NCI-H460 (cell line): ENCODE results near the gene ENTPD1. TPM values are rescaled to one million over a fixed set of nuclear protein-coding genes. Genes with fewer than 3 reads are reported as not detected.
"Not testable (repeated sequence)": the region's sequence is repeated elsewhere in the genome, so short reads cannot be mapped to it uniquely, and the experiment has no call there.

Experiments
- DNase-seq: peaks from one replicate; pipeline ENCODE4 v3.0.0-alpha.2; 2016; ENCODE audit warnings: low read depth; ENCODE audit errors: extremely low read depth
- total RNA-seq: library from RNA; depleted of rRNA; stranded (reverse); fragments of >200 nt; shearing (Covaris generic); gene quantifications from 2 replicates; pipeline ENCODE4 v1.2.3, GENCODE V29; 2014

Gene ENTPD1
- total RNA-seq, 1 experiment from 2014 or later: not detected

DNA sequence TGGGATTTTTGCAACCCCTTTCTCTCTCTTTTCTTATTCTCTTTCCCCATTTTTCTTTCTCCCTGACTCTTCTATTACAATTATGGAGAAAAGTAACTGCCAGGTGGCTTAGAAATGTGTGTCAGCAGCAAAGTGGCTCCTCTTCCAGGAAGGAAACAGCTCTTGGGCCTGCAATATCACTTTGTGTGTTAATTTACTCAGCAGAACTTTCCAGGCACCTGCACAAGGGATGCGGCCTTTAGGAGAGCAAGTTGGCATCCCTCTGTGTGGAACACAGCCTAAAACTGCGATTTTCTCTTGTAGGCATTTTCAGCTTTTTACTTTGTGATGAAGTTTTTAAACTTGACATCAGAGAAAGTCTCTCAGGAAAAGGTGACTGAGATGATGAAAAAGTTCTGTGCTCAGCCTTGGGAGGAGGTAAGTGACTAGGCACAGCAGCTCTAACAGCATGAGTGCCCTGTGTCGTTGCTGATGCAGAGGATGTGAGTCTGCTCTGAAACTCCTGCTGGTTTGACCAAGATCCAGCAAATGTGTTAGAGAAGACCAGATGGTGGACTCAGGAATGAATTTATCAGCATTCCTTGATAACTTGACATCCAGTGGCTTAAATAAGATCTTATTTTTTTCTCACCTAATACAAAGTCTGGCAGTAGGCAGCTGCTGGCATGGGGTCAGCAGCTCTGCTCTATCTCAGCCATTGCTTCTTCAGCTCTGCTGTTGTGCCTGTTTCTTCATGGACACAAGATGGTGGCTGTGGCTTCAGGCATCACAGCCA lies 104.4 kb downstream of the ENTPD1 start:
- DNase-seq: no peak

DNA sequence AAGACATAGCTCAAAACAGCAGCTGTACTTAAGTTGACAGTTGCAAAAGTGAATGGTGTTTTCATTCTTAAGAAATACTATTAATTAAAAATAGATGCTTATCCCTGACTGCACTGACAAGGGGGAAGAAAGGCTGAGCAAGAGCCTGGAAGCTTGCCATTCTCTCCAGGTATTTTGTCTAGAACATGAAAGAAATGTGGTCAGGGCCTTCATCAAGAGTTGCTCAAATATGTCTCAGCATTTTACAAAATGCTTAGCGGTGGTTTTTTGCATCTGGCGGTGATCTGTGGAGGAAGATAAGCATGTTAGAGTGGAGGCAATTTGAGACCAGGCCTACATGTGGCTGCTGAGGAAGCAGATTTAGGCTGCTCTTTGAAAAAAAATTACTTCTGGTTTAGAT lies 105.4 kb downstream of the ENTPD1 start:
- no peak for DNase-seq

DNA sequence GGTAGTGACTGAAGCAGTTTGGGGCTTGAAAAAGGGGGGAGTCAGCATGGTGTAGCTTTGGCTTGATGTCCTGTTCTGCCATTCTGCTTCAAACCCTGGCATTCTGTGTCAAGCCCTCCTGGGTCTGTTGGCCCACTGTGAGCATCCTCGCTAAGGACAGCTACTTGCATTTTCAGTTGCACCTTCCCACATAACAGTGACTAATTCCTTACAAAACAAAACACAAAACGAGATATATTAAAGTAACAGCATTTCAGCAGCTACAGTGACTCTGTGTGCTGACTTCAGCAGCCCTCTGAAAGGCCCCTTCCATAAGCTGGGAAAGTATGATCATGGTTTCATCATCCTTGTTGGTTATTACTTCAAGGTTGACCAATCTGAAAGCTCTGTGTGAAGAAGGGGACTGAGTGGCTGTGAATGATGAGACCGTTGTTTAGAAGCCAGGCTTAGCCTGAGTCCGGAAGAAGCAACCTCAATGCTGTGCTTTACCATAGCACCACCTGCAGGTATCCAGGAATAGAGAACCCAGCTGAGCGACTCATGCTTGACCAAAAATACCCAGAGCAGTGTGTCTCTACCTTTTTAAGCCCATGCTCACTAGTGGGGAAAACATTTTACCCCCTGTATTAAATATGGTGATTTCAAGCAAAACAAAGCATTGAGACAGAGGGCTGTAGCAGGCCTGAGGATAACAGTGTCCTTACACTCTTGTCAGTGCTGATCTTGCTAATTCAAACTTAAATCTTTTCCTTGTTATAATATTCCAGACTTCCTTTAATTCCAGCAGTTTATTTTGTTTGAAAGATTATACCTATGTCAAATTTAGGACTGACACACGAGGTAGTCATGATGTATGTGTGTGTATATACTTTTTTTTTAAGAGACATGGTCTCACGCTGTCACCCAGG lies 109.2 kb downstream of the ENTPD1 start:
- peak; percentile 42 for DNase-seq

DNA sequence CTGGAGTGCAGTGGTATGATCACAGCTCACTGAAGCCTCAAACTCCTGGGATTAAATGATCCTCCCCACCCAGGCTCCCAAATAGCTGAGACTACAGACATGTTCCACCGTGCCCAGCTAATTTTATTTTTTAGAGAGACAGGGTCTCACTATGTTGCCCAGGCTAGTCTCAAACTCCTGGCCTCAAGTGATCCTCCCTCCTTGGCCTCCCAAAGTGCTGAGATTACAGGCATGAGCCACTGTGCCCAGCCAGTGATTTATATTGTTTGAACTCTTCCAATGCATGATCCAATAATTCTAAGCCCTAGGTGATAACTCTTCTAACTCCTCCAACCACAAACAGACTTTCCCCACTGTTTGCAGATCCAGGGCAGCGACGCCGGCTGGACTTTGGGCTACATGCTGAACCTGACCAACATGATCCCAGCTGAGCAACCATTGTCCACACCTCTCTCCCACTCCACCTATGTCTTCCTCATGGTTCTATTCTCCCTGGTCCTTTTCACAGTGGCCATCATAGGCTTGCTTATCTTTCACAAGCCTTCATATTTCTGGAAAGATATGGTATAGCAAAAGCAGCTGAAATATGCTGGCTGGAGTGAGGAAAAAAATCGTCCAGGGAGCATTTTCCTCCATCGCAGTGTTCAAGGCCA lies 110.0 kb downstream of the ENTPD1 start:
- DNase-seq: no peak

DNA sequence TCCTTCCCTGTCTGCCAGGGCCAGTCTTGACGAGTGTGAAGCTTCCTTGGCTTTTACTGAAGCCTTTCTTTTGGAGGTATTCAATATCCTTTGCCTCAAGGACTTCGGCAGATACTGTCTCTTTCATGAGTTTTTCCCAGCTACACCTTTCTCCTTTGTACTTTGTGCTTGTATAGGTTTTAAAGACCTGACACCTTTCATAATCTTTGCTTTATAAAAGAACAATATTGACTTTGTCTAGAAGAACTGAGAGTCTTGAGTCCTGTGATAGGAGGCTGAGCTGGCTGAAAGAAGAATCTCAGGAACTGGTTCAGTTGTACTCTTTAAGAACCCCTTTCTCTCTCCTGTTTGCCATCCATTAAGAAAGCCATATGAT lies 110.5 kb downstream of the ENTPD1 start:
- no peak for DNase-seq

DNA sequence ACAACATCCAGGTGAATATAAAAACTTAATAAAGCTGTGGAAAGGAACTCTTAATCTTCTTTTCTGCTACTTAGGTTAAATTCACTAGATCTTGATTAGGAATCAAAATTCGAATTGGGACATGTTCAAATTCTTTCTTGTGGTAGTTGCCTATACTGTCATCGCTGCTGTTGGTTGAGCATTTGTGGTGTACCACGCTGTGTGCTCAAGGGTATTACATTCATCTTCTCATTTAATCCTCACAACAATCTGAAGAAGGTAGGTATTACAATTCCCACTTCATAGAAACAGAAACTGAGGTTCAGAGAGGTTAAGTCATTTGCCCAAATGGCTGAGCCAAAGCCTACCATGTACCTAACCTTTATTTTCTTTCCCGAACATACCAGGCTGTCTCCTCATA lies 111.9 kb downstream of the ENTPD1 start:
- DNase-seq: no peak

DNA sequence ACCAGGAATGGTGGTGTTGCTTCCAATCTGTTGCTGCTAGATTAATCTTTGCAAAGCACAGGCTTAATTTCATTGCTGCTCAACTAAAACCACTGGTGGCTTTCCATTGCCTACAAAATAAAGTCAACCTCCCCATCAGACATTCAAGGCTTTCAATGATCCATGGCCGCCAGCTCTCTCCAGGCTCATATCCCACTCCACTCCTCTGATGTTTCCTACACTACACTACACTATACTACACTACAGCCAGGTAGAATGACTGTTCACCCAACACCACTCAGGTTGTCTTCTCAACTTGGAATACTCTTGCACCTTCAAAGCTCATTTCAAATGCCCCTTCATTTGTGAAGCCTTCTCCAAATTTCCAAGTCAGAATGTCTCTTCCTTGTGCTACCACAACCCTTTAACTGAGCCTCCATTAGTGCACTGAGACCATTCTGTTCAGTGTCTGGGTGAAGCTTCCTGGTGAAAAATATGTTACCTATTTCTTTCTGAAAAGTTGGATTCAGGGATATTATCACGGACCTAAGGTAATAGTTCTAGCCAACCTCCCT lies 116.3 kb downstream of the ENTPD1 start:
- no peak for DNase-seq

DNA sequence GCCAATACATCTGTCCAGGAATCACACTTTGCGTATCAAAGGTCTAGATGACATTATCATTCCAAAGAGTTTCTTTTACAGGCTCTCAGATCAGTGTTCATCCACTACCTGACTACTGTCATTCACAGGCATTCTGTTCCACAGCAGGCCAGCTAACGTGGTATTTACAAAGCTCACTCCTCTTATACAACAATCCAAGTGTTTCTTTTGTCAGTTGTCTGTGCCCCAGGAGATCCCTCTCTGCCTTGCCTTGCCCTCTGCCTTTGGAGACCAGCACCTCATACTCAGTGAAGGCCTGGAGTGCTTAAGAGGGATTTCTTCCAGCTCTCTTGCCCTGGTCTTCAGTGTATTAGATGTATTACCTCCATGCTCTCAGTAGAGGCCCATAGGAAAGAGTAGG lies 117.2 kb downstream of the ENTPD1 start:
- no peak for DNase-seq

DNA sequence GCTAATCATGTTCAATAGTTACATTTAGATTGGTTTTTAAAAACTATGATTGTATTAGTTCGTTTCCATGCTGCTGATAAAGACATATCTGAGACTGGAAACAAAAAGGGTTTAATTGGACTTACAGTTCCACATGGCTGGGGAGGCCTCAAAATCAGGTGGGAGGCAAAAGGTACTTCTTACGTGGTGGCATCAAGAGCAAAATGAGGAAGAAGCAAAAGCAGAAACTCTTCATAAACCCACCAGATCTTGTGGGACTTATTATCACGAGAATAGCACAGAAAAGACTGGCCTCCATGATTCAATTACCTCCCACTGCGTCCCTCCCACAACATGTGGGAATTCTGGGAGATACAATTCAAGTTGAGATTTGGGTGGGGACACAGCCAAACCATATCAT lies 117.7 kb downstream of the ENTPD1 start:
- no peak for DNase-seq

DNA sequence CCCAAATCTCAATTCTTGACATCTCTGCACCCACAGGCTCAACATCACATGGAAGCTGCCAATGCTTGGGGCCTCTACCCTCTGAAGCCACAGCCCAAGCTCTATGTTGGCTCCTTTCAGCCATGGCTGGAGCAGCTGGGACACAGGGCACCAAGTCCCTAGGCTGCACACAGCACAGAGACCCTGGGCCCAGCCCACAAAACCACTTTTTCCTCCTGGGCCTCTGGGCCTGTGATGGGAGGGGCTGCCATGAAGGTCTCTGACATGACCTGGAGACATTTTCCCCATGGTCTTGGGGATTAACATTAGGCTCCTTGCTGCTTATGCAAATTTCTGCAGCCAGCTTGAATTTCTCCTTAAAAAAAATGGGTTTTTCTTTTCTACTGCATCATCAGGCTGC lies 118.8 kb downstream of the ENTPD1 start:
- DNase-seq: not testable (repeated sequence)

DNA sequence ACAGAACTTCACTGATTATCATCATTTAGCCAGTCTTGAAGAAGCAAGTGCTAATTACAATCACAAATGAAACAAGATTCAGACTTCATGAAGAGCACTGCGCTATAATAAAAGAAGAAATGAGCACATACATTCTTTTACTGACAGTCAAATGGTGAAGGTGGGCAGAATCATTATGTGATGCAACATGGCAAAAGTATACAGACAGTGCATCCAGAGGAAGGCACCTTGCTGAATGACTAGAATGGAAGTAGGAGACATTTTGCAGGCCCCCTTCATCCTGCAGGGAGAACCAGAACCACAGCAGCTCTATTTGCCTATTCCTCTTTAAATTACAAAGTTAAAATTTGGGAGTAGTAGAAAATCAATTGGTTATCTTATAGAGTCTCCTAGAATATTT lies 120.8 kb downstream of the ENTPD1 start:
- DNase-seq: no peak

DNA sequence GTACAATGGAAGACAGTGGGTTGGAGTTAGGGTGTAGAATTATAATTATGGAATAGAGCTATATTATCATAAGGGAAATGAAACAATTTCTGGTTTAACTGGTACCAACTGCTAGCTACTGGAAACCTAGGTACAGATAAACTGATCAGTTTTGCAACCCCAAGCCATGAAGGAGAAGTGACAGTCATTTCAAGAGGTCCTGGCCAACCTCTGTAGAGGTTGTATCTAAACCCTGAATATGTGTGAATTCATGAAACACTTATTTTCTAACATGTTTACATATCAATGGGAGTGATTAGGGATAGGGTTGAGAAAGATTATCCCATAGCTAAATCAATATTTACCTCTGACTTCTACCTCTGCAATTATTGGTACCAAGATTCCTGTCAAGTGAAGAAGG lies 121.9 kb downstream of the ENTPD1 start:
- DNase-seq: no peak

DNA sequence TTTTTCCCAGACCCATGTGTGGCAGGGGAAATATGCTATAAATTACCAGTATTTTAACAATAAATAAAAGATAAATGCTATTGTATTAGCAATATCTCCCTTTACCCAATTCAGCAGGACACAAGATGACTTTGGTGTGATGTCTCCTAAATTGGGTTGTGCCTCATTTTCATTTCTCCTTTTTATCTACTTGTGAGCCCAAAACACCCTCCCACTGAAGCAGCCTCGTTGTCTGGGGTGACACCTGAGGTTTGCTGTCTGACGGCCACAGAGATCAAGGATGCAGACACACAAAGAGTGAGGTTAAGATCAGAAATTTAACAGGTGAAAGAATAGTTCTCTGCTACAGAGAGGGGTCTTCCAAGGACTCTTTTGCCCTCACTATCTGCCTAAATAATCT lies 124.7 kb downstream of the ENTPD1 start:
- DNase-seq: no peak

DNA sequence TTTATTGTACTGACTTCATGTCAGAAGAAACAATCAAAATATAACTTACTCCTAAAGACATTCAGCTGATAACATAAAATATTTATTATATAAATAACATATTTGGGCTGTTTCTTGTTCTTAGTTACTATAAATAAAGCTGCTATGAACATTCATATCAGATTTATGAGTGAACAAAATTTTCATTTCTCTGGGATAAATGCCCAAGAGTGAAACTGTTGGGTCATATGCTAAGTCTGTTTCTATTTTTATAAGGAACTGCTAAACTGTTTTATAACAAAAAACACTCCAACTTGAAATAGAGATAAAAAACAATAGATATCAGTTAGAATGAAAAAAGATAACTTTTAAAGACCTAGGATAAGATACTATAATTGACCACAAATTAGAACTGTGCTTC lies 125.4 kb downstream of the ENTPD1 start:
- DNase-seq: no peak

DNA sequence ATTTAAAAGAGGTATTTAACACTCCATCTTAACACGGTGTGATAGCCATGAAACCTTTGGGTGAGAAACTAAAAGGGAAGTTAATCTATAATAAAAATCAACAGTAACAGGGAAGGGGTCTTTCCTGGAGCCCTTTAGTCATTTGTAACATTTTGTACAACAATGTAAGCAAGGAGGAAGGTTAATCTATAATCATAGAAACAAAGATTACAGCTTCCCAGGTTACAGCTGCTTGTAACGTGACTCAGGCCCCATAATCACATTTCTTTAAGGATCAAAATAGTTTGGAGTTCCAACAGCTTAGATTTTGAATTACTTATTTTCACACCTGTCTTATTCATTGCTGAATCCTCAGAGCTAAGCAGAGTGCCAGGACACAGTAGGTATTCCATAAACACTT lies 133.9 kb downstream of the ENTPD1 start:
- DNase-seq: no peak

DNA sequence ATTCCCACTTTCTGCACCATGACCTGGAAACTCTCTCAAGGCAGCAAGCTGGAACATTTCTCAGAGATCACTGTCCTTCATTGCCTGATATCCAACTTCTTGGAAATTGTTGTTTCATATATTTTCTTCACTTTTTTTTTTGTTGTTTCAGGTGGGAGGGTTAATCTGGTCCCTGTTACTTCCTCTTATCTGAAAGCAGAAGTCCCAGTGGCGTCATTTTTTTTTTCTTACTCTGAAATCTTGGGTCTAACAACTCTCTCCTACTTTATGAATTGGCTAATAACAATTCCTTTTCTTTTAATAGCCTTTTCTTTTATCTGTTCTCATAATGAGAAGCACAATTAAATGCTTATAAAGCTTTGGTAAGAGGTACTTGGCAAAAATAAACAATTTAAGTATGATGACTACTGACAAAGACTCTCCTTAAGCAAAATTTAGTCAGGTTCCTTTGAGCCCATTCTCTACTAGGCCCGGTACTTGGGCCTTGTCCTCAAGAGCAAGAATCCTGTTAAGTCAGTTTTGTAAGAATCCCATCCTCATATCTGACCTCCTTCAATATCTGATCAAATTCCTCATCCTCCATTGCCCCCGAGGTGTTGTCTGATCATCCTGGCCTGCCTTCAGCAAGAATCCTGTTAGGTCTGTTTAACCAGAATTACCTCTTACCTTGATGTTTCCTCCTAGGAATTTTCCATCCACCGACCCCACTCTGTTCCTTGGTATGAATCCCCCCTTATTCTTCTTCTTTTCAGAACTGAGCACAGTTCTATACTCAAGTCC lies 140.3 kb downstream of the ENTPD1 start:
- DNase-seq: no peak

DNA sequence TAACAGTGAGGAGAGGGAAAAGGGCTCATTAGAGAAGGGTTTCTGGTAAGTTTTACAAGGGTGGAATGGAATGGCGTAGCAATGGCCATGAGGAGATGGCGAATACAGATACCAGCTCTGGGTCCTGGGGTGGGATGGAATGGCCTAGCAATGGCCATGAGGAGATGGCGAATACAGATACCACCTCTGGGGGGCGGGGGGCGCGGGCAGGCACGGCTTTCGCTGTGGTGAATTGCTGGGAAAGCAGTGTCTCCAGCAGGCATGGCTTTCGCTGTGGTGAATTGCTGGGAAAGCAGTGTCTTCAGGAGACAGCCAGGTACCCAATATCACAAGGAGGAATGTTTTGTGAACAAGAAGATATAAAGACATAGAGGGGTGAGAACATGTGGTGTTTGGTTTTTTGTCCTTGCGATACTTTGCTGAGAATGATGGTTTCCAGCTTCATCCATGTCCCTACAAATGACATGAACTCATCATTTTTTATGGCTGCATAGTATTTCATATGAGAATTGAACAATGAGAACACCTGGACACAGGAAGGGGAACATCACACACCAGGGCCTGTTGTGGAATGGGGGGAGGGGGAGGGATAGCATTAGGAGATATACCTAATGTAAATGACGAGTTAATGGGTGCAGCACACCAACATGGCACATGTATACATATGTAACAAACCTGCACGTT lies 150.1 kb downstream of the ENTPD1 start:
- DNase-seq: not testable (repeated sequence)

DNA sequence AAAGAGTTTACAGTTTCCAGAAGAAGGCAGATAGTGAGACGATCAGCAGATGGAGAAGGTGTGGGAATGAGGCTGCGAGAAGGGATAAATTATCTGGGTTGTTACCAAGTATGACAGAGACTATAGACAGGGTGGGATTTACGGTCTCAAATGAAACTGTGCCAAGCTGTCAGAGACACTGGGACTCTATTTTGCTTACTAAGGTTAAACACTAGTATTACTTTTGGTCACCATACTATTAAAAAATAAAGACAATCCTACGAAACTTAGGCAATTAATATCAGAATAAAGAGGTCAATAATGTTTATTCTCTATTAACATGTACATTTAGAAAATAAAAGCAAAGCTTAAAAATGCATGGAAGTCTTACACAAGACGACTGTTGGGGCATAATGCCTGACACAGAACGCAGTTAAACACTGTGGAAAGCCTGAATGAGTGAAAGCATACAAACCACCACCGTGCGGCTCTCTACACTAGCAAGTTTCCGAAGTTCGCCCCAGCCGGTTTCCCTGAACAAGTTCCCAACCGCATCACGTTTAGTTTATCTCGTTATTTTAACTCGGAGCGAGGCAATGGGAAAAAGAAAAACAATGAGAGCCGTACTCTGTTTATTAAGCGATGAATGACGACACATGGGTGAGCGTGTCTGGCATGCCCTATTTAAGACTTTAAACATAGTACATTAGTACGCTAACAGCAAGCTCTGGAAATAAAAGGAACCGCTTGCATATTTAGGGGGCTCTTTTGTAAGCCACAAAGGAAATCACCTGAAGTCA lies 150.9 kb downstream of the ENTPD1 start:
- peak; percentile 33 for DNase-seq
